ENCODE data around the gene ZNF628.

ZNF628 gene

DNA sequence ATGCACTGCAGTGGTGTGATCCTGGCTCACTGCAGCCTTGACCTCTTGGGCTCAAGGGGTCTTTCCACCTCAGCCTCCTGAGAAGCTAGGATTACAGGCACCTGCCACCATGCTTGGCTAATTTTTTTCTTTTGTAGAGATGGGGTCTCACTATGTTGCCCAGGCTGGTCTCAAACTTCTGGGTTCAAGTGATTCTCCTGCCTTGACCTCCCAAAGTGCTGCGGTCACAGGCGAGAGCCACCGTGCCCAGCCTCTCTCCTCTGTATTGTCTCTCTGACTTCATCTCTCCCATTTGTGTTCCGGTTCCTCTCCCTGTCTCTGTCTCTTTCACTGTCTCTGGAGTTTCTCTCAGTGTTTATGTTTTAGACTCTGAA, 10.2 kb upstream of the ZNF628 start:
- DNase-seq: no peak

DNA sequence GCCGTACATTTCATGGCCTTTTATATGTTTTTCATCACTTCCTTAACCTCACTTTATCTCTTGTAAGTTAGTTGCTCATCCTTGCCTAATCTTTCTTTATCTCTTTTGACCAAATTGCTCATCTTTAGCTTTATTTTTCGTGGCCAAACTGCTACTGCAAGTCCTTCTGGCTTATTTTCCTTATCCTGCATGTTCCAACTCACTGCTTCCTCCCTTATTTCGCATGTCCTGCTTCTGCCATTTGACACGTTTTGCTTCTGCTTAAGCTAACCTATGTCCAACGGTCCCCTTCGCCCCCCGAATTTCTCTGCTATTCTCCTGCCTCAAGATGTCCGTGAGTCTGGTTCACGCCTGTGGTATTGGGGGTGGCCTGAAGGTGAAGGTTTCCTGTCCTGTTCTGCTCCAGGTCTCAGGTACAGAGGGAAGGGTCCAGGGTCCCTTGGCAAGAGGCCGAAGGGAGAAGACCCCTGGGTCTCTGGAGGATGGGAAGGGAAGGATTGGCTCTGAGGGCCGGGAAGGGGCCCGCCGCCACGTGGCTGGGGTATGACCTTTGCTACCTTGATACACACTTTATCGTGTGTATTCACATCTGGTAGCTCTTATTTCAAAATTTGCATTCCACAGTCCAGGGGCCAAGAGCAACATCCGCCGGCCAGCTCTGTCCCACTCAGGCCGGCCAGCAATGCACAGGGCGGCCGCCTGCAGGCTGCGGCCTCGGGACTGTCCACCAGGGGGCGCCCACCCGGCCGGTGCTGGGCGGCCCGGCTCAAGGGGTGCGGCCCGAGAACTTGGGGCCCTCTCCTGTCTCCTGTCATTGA, 9.0 kb upstream of the ZNF628 start:
- peak; percentile 69 for DNase-seq

DNA sequence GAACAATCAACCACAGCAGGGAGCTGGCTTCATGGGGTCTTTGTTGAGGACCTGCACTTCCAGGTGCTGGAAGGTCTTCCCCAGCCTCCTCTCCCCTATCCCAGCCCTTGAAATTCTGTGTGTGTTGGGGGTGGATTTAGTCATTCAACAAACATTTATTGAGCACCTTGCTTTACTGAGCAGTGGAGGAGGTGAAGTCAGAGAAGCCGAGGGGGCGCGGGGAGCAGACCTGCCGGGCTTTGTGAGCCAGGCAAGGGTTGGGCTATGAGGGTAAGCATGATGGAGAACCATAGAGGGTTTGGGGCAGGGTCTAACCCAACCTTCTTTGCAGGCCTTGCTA, 8.4 kb upstream of the ZNF628 start:
- no peak for DNase-seq

- DNase-seq: no peak
These were observed 5.2 kb upstream of the ZNF628 start for GRCh38 chr19:55471266-55471665.

- DNase-seq: no peak
These were observed 4.0 kb upstream of the ZNF628 start for GRCh38 chr19:55472463-55472862.

DNA sequence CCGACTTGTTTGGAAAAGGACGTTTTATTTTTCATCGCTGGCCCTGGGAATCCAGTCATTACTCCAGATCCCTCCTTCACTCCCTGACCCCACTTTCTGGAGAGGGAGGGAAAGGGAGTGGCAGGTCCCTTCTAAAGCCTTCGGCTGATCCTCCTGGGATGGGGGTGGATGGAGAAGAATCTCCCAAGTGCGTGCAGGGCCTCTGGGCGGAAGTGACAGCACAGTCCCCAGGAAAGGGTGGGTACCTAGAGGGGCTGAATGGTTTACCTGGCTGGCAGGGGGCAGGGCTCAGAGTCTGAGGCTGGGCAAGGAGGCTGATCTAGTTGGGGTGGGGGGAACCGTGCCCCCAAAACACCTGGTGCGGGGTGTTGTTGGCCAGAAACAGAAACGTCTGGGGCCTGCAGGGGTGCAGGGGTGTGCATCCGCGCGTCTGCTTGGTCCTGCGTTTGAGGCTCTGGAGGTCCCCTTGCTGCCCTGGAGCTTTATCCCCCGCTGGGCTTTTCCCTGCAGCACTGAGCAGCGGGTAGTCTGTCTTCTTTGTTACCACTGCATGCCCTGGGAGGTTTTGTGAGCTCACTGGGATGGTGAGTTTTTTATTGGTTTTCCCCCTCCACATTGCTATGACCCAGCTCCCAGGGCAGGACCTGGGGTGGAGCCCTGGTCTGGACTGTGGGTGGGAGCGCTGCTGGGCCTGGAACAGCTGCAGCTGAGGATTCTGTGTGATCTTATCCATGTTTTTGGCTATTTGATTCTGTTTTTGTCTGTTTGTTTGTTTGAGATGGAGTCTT, 3.0 kb upstream of the ZNF628 start:
- DNase-seq: no peak

GRCh38 chr19:55474269-55475265, 1.9 kb upstream of the ZNF628 start:
- DNase-seq: no peak

DNA sequence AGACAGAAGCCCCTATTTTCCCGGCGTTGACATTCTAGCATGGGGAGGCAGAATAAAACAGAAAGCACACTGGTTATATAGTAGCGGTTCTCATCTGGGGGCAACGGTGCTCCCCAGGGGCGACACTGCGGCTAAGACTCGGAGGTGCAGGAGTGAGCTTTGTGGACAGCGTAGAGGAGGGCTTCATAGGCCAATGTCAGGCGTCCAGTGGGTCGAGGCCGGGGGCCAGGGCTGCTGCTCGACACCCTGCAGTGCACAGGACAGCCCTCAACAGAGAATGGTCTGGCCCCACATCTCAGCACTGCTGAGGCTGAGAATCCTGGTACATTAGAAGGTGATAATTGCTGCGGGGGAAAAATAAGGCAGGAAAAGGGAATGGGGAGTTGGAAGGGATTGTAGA, 1.5 kb downstream of the ZNF628 start:
- DNase-seq: no peak

DNA sequence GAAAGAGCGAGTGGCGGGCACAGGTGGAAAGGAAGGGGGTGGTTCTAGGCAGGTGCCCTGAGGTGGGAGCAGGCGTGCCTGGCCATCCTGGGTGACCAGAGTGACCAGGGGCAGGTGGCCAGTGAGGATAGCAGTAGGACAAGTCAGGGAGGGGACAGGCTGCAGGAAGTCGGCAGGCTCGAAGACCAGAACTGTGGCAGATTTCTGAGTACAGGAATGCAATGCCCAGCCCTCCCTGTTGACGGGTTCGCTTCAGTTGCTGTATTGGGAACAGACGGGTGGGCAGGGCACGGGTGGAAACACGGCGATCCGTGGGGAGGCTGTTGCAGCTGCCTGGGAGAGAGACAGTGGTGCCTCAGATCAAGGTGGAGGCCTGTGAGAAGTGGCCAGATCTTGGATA, 1.9 kb downstream of the ZNF628 start:
- no peak for DNase-seq

GRCh38 chr19:55479045-55479444, 2.6 kb downstream of the ZNF628 start:
- no peak for DNase-seq

DNA sequence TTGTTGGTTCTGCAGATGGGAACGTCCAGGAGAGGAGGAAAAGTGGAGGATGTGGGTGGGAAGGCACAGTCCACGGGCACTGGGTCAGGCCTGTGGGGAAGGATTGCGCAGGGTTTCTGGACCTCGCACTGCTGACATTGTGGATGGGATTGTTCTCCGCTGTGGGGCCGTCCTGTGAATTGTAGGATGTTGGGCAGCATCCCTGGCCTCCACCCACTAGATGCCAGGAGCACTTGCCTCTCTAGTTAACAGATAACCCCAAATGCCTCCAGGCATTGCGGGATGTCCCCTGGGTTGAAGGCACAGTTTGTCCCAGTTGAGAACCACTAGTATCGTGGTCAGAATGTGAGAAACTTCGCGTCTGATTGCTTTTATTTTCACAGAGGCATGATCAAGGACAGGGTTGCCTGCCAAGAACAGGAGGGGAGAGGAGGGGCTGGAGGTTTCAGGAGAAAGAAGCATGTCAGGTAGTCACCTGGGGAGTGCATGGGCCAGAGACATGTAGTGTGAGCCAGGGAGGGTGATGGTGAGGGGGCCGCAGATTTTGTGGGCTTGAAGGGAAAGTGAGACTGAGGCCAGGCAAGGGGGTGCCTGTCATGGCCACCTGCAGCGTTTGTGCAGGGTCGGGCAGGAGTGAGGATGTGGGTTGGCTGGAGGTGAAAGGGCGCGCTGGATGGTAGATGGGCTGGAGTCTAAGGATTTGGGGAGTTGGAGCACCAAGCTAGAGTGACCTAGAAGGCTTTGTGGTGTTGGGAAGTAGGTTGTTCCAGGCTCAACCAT, 3.2 kb downstream of the ZNF628 start:
- no peak for DNase-seq

DNA sequence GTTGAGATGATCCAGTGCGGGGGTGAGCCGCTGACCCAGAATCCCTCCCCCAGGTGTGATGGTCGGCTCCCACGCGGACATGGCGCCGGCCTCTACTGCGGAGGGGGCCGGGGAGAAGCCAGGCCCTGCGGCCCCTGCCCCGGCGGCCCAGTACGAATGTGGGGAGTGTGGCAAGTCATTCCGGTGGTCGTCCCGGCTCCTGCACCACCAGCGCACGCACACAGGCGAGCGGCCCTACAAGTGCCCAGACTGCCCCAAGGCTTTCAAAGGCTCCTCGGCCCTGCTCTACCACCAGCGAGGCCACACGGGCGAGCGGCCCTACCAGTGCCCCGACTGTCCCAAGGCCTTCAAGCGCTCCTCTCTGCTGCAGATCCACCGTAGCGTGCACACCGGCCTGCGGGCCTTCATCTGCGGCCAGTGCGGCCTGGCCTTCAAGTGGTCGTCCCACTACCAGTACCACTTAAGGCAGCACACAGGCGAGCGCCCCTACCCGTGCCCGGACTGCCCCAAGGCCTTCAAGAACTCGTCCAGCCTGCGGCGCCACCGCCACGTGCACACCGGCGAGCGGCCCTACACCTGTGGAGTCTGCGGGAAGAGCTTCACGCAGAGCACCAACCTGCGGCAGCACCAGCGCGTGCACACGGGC, 4.9 kb downstream of the ZNF628 start:
- DNase-seq: no peak

DNA sequence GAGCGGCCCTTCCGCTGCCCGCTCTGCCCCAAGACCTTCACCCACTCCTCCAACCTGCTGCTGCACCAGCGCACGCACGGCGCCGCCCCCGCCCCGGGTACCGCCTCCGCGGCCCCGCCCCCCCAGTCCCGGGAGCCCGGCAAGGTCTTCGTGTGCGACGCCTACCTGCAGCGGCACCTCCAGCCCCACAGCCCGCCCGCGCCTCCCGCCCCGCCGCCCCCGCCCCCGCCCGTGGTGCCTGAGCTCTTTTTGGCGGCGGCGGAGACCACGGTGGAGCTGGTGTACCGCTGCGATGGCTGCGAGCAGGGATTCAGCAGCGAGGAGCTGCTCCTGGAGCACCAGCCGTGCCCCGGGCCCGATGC, 5.4 kb downstream of the ZNF628 start:
- no peak for DNase-seq

DNA sequence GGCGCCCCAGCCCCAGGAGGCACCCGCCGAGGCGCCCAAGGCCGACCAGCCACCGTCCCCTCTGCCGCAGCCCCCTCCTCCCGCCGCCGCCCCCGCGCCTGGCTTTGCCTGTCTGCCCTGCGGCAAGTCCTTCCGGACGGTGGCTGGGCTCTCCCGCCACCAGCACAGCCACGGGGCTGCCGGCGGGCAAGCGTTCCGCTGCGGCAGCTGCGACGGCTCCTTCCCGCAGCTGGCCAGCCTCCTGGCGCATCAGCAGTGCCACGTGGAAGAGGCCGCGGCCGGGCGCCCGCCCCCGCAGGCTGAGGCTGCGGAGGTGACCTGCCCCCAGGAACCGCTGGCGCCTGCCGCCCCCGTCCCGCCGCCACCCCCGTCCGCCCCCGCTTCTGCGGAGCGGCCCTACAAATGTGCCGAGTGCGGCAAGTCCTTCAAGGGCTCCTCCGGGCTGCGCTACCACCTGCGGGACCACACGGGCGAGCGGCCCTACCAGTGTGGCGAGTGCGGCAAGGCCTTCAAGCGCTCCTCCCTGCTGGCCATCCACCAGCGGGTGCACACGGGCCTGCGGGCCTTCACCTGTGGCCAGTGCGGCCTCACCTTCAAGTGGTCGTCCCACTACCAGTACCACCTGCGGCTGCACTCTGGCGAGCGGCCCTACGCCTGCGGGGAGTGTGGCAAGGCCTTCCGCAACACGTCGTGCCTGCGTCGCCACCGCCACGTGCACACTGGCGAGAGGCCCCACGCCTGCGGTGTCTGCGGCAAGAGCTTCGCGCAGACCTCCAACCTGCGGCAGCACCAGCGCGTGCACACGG, 5.9 kb downstream of the ZNF628 start:
- DNase-seq: no peak

GRCh38 chr19:55482967-55483705, 6.7 kb downstream of the ZNF628 start:
- DNase-seq: no peak

DNA sequence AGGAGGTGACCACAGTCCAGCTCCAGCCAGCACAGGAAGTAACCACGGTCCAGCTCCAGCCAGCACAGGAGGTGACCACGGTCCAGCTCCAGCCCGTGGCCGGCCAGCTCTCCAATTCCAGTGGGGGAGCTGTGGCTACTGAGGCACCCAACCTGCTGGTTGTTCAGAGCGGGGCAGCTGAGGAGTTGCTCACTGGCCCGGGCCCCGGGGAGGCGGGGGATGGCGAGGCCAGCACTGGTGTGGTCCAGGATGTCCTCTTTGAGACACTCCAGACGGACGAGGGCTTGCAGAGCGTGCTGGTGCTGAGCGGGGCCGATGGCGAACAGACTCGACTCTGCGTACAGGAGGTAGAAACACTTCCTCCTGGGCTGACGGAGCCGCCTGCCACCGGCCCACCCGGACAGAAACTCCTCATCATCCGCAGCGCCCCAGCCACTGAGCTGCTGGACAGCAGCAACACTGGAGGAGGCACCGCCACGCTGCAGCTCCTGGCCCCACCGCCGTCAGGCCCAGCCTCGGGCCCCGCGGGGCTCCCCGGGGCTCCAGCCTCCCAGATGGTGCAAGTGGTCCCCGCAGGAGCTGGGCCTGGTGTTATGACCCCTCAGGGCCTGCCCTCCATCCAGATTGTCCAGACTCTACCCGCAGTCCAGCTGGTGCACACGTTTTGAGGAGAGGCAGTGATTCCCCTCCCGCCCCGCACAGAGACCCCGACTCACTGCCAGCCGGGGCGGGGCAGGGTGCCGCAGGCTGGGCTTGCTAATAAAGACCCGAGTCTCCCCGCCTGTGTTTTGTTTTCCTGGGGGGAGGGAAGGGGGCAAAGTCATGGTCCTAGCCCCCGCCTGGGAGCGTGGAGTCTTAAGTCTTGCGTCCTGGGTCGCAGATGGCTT, 7.5 kb downstream of the ZNF628 start:
- no peak for DNase-seq

GRCh38 chr19:55484593-55485438, 8.4 kb downstream of the ZNF628 start, which contains the start of gene NAT14:
Gene NAT14 (plus strand): TSS chr19:55485188. CDS start chr19:55485709, 521 bp downstream.
- peak; percentile 94 for DNase-seq

DNA sequence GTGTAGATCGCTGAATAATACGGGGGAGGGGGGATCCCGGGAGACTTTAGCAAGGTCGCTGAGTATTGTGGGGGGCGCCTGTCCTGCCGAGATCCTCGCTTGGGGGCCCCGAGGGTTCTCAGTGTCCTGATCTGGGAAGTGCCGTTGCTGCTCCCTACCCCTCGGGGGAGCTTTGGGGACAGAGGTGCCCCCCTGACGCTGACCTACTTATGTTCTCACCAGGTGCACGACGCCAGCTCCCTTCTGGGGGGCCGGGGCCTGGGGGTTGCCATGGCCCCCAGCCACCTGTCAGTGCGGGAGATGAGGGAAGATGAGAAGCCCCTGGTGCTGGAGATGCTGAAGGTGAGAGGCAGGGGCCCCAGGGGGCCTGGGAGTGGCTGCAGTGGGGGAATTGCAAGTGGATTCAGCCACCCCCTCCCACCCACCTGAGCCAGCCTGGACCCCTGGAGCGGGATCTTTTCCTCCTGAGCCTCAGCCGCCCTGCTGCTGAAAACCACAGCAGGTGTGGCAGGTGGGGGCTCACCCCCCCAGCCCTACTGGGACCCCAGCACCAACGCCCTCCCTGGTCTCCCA, 9.1 kb downstream of the ZNF628 start:
- DNase-seq: peak; percentile 65

All from retina (tissue), 1 donor.